MM.1S (cell line): ENCODE results near the gene CNTNAP2.

Experiments
- DNase-seq: peaks from one replicate; pipeline ENCODE4 v3.0.0-alpha.2; 2015
- H2AFZ ChIP-seq: fragments of 300-600 bp; sonication (generic); 2 replicates; pipeline ENCODE4 v1.6.0; 2016; ENCODE audit warnings: antibody characterized with exemption, low read length
- H3F3A ChIP-seq: fragments of 300-600 bp; sonication (generic); 2 replicates; pipeline ENCODE4 v1.6.1; 2016; ENCODE audit warnings: mild to moderate bottlenecking, antibody characterized with exemption, low read length, moderate library complexity, mixed read lengths; ENCODE audit not compliant: insufficient read depth
- H3K27ac ChIP-seq: fragments of 300-600 bp; sonication (generic); 2 replicates; pipeline ENCODE4 v1.5.1; 2016; ENCODE audit warnings: mild to moderate bottlenecking, low read length
- H3K27me3 ChIP-seq: fragments of 300-600 bp; sonication (generic); replicated peaks from 2 replicates; pipeline ENCODE4 v1.6.0; 2016; ENCODE audit warnings: low read length; ENCODE audit not compliant: insufficient read depth
- H3K36me3 ChIP-seq: fragments of 300-600 bp; sonication (generic); replicated peaks from 2 replicates; pipeline ENCODE4 v1.6.1; 2016; ENCODE audit warnings: mild to moderate bottlenecking, low read length, mixed read lengths; ENCODE audit not compliant: insufficient read depth
- H3K4me1 ChIP-seq: fragments of 300-600 bp; sonication (generic); 2 replicates; pipeline ENCODE4 v1.6.1; 2016; ENCODE audit warnings: low read length, mixed read lengths
- H3K4me2 ChIP-seq: fragments of 300-600 bp; sonication (generic); 2 replicates; pipeline ENCODE4 v1.6.0; 2016; ENCODE audit warnings: low read depth, low read length
- H3K4me3 ChIP-seq: fragments of 300-600 bp; sonication (generic); 2 replicates; pipeline ENCODE4 v1.5.1; 2016; ENCODE audit warnings: low read length, mixed read lengths
- H3K79me2 ChIP-seq: fragments of 300-600 bp; sonication (generic); 2 replicates; pipeline ENCODE4 v1.6.1; 2016; ENCODE audit warnings: mixed run types, low read length, mixed read lengths
- H3K9ac ChIP-seq: fragments of 300-600 bp; sonication (generic); 2 replicates; pipeline ENCODE4 v1.6.1; 2016; ENCODE audit warnings: low read length, mixed read lengths
- H3K9me2 ChIP-seq: fragments of 300-600 bp; sonication (generic); replicated peaks from 2 replicates; pipeline ENCODE4 v1.6.1; 2016; ENCODE audit warnings: mild to moderate bottlenecking, low read length, mixed read lengths; ENCODE audit not compliant: insufficient read depth
- H3K9me3 ChIP-seq: fragments of 300-600 bp; sonication (generic); replicated peaks from 2 replicates; pipeline ENCODE4 v1.6.1; 2016; ENCODE audit warnings: mild to moderate bottlenecking, low read length, mixed read lengths; ENCODE audit not compliant: insufficient read depth
- H4K20me1 ChIP-seq: fragments of 300-600 bp; sonication (generic); 2 replicates; pipeline ENCODE4 v1.6.1; 2016; ENCODE audit warnings: mild to moderate bottlenecking, low read length, moderate library complexity, mixed read lengths; ENCODE audit not compliant: insufficient read depth
- EZH2 ChIP-seq: fragments of 300-600 bp; sonication (generic); optimal IDR thresholded peaks from 2 replicates; pipeline ENCODE3; 2017; ENCODE audit warnings: low read depth, mild to moderate bottlenecking, antibody characterized with exemption, low read length, mixed read lengths
- EZH2phosphoT487 ChIP-seq: fragments of 300-600 bp; sonication (generic); IDR thresholded peaks from 2 replicates; pipeline ENCODE4 v1.6.1; 2018; ENCODE audit warnings: antibody characterized with exemption, low read length
- TF ChIP-seq, protein P1 (sequence below): fragments of 300-600 bp; sonication (generic); IDR thresholded peaks from 2 replicates; pipeline ENCODE4 v1.5.1; 2016; ENCODE audit warnings: antibody characterized with exemption, low read length, mixed read lengths

The CNTNAP2 gene

DNA sequence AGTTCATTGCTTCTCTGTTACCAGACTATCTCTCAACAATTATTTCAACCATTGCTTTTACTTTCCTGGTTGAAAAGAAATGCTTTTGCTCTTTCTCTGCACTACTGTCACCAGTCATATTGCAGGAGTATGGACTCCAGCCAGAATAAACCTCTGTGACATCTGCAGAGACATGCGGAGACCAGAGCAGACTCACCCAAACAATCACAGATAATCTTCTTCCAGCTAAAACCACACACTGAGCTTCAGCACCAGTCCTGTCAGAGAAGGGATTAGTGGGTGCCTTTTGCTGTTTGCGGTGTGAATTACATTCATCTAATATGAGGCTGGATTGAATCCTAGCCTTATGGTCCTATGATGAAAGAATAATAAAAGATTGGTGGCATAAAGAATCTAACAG, 258.6 kb downstream of the CNTNAP2 start:
- no peak overlapping the region for H3K4me3 ChIP-seq
- H3K36me3 ChIP-seq, result no peaks in the 10 kb centered on the region
- H3F3A ChIP-seq, result no peaks in the 10 kb centered on the region
- no peak overlapping the region for H3K4me2 ChIP-seq
- H3K4me1 ChIP-seq, result no peaks in the 10 kb centered on the region
- no peak for DNase-seq
- no peaks in the 10 kb centered on the region for H3K27me3 ChIP-seq
- no peak overlapping the region for H3K27ac ChIP-seq
- no peak overlapping the region for H3K9ac ChIP-seq
- no peaks in the 10 kb centered on the region for H4K20me1 ChIP-seq
- TF ChIP-seq EZH2phosphoT487, result no peak
- TF ChIP-seq EZH2, result no peak
- TF ChIP-seq, protein P1, sequence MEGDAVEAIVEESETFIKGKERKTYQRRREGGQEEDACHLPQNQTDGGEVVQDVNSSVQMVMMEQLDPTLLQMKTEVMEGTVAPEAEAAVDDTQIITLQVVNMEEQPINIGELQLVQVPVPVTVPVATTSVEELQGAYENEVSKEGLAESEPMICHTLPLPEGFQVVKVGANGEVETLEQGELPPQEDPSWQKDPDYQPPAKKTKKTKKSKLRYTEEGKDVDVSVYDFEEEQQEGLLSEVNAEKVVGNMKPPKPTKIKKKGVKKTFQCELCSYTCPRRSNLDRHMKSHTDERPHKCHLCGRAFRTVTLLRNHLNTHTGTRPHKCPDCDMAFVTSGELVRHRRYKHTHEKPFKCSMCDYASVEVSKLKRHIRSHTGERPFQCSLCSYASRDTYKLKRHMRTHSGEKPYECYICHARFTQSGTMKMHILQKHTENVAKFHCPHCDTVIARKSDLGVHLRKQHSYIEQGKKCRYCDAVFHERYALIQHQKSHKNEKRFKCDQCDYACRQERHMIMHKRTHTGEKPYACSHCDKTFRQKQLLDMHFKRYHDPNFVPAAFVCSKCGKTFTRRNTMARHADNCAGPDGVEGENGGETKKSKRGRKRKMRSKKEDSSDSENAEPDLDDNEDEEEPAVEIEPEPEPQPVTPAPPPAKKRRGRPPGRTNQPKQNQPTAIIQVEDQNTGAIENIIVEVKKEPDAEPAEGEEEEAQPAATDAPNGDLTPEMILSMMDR, result no peak
- H3K79me2 ChIP-seq, result no peaks in the 10 kb centered on the region
- no peak overlapping the region for H2AFZ ChIP-seq
- H3K9me2 ChIP-seq, result no peaks in the 10 kb centered on the region
- no peaks in the 10 kb centered on the region for H3K9me3 ChIP-seq

DNA sequence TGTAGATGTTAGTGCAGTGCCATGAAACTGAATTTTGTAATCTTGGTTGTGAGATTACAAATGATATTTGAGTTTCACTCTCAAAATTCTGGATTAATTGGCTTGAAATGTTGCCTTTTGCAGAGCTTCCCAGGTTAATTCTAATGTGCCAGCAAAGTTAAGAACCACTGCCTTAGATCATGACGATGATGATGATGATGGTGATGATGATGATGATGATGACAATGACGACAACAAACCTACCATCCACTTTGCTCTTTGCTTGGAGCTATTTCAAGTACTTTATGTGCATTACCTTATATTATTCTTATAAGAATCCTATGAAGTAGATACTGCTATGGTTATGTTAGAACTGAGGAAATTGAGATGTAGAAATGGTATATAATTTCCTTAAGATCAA, 261.6 kb downstream of the CNTNAP2 start:
- Histone ChIP-seq H3K4me2 (no peak overlapping the region), H3K4me1 (no peaks in the 10 kb centered on the region), H3K4me3 (no peak overlapping the region), H3F3A (no peaks in the 10 kb centered on the region), H3K27ac (no peak overlapping the region), H2AFZ (no peak overlapping the region), H3K9me3 (no peaks in the 10 kb centered on the region), H3K36me3 (no peaks in the 10 kb centered on the region), H3K9ac (no peak overlapping the region), H3K9me2 (no peaks in the 10 kb centered on the region), H3K79me2 (no peaks in the 10 kb centered on the region), H4K20me1 (no peaks in the 10 kb centered on the region), H3K27me3 (no peaks in the 10 kb centered on the region)
- TF ChIP-seq, protein P1, result no peak
- TF ChIP-seq EZH2phosphoT487, result no peak
- TF ChIP-seq EZH2, result no peak
- DNase-seq, result no peak

DNA sequence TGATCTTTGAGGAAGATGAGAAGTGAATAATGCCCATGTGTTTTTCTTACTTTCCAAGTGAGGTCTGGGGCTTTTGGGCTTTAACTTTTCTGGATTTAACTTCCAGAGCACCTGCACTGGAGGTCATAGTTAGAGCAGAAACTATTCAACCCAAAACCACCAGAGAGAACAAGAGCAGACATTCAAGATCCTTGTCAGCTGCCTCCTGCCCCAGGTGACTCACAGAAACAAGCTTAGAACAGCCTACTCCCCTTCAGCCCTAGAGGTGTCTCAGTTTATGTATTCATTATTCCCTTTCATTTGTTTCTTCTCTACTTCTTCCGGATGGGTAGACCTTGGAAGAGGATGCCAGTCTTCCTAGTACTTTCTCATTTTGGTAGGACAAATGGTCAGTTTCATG, 270.5 kb downstream of the CNTNAP2 start:
- H3K27ac ChIP-seq, result no peak overlapping the region
- H3K36me3 ChIP-seq, result no peaks in the 10 kb centered on the region
- H3K27me3 ChIP-seq, result no peaks in the 10 kb centered on the region
- no peaks in the 10 kb centered on the region for H3K9me2 ChIP-seq
- TF ChIP-seq EZH2phosphoT487 (no peak), EZH2 (no peak)
- TF ChIP-seq, protein P1, result no peak
- no peaks in the 10 kb centered on the region for H4K20me1 ChIP-seq
- no peaks in the 10 kb centered on the region for H3F3A ChIP-seq
- no peak overlapping the region for H3K9ac ChIP-seq
- H3K79me2 ChIP-seq, result no peaks in the 10 kb centered on the region
- H3K9me3 ChIP-seq, result no peaks in the 10 kb centered on the region
- DNase-seq, result peak; percentile 37
- no peak overlapping the region for H3K4me2 ChIP-seq
- H3K4me3 ChIP-seq, result no peak overlapping the region
- H2AFZ ChIP-seq, result peak overlapping the region; percentile 6; the same call in 1 of the 2 replicates
- 0 out of 2 replicates have a peak, but pooled peaks cover 3% of the 10 kb centered on the region for H3K4me1 ChIP-seq
